ENCODE results near the gene TMEM272.

GRCh38 chr13:51819544-51819943 lies 25.4 kb downstream of the TMEM272 start:
- no peak for TF ChIP-seq CTCF (conservative IDR thresholded peaks at IDR 0.05; ENCODE audit: low read depth in 2 of 2)
- no peak for TF ChIP-seq STAT1 (IDR thresholded peaks at IDR 0.05; ENCODE audit: unreplicated experiment)
- TF ChIP-seq EZH2 (IDR thresholded peaks at IDR 0.05; ENCODE audit: low read depth, unreplicated experiment) = no peak
- TF ChIP-seq EZH2phosphoT487 (IDR thresholded peaks at IDR 0.05; ENCODE audit: unreplicated experiment) = no peak
- no peak for TF ChIP-seq NANOG (IDR thresholded peaks at IDR 0.05; ENCODE audit: borderline replicate concordance)
- TF ChIP-seq POLR2AphosphoS5 (IDR thresholded peaks at IDR 0.05; ENCODE audit: low read depth) = no peak
- no peak for TF ChIP-seq CREB1 (CRISPR knock-in tag; IDR thresholded peaks at IDR 0.05; ENCODE audit: low read depth)
- TF ChIP-seq REST (IDR thresholded peaks at IDR 0.05; ENCODE audit: unreplicated experiment) = no peak
- TF ChIP-seq JUNB (IDR thresholded peaks at IDR 0.05; ENCODE audit: unreplicated experiment) = no peak
- no peak for TF ChIP-seq ZNF462 (CRISPR knock-in tag; IDR thresholded peaks at IDR 0.05)
- no peak for TF ChIP-seq ETS1 (IDR thresholded peaks at IDR 0.05)

All from GM23338 (cell line).